ENCODE measurements around the gene PCSK5.

The PCSK5 gene

DNA sequence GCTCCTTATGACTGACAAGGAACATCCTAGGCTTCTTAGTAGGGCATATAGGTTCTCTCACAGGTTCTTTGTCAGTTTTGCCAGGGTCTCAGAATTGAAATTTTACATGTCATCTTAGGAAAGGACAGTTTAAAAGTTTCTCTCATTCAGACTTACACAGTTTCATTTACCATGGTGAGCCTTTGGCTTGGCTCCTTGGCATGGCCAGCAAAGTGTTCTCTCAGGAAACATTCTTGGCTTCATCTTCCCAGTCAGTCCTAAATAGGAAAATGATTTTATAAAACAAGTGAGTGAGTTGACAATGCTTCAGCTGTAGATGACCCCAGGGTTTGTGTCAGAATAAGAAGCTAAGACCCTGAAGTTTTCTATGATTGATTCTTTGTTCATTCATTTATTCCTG is 191.6 kb downstream of the PCSK5 start:
- DNase-seq (ENCODE audit: low spot score), result no peak

- DNase-seq (ENCODE audit: low spot score), result no peak
Observed at GRCh38 chr9:76085596-76085995, 195.1 kb downstream of the PCSK5 start.

DNA sequence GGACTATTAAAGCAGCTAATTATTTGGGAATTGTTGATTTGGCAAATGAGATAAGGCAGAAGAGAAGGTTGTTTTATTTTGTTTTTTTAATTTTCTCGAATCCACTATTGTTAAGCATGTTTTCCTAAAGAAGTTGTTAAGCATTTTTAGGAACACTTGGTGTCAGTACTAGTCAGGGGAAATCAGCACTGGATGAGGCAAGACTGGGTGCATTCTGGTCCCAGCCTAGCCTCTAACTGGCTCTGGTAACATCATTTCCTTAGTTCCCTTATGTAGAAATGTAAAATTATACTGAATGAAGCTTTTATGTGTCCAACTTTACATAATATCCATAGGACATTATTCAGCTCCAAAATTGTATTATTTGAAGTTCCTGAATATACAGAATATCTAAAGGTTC is 196.1 kb downstream of the PCSK5 start:
- DNase-seq (ENCODE audit: low spot score), result no peak

DNA sequence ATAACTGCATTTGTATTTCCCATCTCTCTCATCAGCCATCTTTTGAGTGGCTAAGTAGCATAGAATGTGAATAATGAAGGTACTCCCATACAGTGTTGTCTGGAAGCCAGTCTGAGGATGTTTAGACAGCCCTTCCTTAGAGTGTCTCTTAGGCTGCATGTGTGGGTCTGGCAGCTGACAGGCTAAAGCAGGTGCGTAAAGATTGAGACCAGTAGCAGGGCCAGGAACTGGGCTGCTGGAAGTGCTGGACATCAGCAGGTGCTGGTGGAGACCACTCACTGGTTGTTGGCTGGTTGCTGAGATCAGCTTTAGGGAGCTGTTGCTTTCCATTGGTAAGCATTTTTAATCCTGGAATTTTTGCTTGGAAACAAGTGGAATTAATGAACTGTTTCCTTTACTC is 197.5 kb downstream of the PCSK5 start:
- DNase-seq (ENCODE audit: low spot score), result no peak

GRCh38 chr9:76090330-76090729 is 199.9 kb downstream of the PCSK5 start:
- DNase-seq (ENCODE audit: low spot score), result no peak

- no peak for DNase-seq (ENCODE audit: low spot score)
Observed at GRCh38 chr9:76090909-76091308, 200.4 kb downstream of the PCSK5 start.

DNA sequence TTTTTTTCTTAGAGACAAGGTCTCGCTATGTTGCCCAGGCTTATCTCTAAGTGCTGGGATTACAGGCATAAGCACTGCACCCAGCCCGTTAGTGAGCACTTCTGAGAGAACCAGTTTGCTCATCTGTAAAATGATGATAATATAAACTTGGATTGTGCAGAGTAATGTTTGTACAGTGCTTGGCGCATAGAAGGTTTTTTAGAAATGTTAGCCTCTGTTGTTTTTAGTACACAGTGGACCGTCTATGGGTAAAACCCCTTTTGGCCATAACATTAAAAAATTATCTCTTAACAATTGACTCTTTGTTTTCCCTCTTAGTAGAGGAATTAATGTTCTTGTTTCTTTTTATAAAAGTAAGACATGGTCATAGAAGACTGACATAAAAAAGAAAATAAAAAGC is 202.1 kb downstream of the PCSK5 start:
- no peak for DNase-seq (ENCODE audit: low spot score)

GRCh38 chr9:76095585-76095984 is 205.1 kb downstream of the PCSK5 start:
- DNase-seq (ENCODE audit: low spot score), result no peak

GRCh38 chr9:76099516-76099915 is 209.0 kb downstream of the PCSK5 start:
- DNase-seq (ENCODE audit: low spot score), result no peak

DNA sequence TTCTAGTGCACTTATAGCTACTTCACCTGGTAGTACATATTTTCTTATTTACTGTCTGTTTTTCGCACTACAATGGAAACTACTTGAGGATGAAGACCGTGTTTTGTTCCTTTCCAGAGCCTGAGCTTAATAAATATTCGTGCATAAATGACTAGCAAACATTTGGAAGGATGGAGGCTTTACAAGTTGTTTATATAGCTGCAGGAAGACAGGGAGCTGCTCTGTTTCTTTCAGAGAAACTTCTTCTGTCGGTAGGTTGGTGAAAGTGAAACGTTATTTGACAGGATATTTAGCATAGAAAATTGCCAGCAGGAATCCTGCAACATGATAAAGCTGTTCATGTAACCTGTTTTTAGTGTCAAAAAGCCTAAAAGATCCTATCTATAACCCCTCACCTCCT is 210.6 kb downstream of the PCSK5 start:
- no peak for DNase-seq (ENCODE audit: low spot score)

DNA sequence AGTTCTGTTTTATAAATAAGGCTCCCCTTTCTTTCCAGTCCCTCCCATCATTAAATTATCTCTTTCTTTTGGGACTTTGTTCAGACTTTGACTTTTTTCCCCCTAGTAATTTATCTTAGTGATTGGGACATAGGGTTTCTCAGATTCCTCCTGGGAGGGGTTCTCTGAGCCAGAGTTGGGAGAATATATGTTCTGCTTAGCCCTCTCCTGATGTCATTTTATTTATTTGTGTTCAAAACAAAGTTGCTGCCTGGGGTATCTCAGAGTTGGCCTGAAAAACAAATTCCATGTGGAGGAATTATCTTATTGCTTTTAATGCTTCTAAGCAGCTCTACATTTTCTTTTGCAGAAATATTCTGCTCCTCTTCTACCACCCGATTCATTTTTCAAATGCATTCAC is 211.0 kb downstream of the PCSK5 start:
- no peak for DNase-seq (ENCODE audit: low spot score)

DNA sequence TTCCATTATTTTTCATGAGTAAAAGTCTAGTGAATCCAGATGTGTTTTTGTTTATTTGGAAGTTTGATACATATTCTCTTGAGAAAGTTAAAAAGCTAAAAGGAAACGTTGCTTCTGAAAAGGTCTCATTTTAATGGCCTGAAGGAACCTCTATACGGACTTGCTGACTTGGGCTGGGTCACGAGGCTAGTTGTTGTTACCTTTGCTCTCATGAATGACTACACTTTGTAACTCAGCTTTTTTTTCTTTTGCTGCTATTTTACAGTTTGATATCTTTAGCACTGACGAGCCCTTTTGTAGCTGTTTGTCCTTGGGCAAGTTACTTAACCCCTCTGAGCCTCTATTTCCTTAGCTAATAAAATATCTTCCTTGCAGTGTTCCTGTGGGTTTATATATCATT is 211.5 kb downstream of the PCSK5 start:
- no peak for DNase-seq (ENCODE audit: low spot score)

DNA sequence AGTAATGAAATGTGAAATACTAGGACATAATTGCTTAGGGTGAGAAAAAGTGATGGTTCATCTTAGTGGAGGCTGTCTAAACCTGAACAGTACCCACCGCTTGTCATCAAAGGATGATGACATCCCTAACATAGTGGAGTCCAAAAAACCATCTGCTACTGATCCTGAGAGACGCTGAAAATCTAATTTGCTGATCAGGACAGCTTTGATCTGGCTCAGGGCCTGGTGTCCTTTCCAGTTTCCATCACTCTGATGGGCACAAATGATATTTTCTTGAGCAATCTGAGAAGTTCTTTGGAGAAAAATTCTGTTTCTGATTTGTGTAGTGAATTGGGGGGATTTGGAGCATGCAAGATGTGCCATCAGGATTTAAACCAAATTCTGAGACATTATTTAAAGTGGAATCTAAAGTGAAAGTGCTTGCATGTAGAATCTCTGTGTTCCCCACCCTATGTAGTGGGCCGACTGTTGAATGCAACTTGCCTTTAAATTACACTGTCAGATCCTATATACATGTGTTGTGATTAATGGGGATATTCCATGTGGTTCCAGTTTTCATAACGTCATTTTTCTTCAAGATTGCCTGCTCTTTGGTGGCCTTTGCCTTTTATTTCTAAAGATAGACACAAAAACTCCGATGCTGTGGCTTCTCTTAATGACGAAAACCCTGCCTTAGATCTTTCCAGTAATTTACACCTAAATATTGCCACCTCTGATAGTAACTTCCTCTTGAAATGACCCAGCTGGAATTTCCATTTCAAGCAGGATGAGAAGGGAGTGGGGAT is 213.2 kb downstream of the PCSK5 start:
- DNase-seq (ENCODE audit: low spot score), result no peak

- no peak for DNase-seq (ENCODE audit: low spot score)
Observed at GRCh38 chr9:76107482-76107881, 217.0 kb downstream of the PCSK5 start.

DNA sequence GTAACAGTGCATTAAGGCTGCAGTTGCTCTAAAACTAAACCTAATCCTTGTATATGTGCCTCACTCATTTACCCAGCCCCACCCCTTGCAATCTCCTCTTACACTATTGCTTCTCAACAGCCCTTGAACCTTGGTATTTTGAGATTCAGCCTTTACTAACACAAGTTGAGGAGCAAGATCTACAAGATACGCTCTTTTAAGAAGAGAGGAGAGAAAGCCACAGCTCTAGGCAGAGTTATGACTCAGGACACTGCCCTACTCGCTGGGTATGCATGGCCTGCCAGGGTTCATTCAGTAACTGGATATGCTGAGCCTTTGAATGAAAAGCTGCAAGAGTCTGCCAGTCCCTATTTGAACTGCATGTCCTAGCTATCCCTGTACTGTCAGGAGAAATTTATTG is 219.5 kb downstream of the PCSK5 start:
- no peak for DNase-seq (ENCODE audit: low spot score)

GRCh38 chr9:76112151-76112550 is 221.7 kb downstream of the PCSK5 start:
- no peak for DNase-seq (ENCODE audit: low spot score)

DNA sequence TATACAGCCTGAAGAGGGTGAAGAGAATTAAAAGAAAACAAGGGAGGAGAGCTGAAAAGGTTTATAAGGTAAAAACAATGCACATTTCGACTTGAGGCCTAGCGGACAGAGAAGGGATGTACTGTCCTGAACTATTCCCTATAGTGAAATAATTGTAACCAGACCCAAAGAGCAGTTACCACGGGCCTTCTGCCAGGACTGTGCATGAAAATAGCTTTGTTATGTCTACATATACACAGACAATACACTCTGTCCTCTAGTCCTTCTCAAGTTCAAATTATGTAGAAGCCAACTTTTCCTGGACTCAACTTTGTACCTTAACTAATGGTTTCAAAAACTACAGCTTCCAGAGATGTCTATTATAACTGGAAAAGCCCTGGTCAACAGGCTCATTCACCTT is 223.7 kb downstream of the PCSK5 start:
- DNase-seq (ENCODE audit: low spot score), result no peak

DNA sequence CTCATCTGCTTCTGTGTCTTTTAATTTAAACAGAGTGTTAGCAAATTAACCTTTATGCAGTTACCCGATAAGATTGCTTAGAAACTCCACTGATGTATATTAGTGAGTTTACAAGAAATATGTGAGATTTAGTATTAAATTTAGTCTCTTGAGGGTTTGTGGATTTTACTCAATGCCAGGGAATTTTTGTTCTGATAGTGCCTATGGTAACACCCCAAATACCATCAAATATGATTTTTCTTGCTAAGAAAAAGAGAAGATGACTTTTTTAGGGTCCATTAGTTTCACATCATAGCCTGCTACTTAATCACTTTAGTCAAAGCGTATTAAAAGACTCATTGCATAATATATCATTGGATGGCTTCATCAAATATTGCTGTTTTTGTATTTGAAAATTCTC is 224.9 kb downstream of the PCSK5 start:
- DNase-seq (ENCODE audit: low spot score), result no peak

DNA sequence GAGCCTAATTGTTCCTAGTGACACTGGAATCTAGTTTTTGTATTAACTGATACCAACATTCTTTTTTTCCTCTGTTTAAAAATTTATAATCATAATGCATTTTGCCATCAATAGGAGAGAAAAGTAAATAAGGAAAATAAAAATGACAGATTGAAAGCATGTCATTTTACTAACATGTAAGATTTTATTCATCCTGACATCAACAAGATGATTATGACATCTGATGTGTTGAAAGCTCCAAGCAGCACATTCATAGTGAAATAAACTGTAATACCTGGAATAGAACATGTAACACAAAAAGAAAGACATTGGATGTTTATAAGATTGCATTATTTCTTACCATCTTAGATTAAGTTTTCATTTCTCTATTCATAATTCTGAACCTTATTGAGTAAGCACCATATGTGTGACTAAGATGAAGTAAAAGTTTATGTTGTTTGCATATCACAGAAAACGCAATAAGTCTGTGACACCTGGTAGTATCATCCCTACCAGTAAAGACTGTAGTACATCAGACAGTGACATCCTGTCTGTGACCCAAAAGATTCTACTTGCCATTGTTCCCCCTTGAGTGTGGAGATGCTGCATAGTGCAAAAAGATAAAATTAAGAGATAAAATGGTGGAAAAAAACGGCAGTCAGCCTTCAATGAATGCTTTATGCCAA is 225.6 kb downstream of the PCSK5 start:
- no peak for DNase-seq (ENCODE audit: low spot score)

- DNase-seq (ENCODE audit: low spot score), result no peak
Observed at GRCh38 chr9:76116913-76117312, 226.4 kb downstream of the PCSK5 start.

GRCh38 chr9:76127637-76128036 is 237.2 kb downstream of the PCSK5 start:
- no peak for DNase-seq (ENCODE audit: low spot score)

DNA sequence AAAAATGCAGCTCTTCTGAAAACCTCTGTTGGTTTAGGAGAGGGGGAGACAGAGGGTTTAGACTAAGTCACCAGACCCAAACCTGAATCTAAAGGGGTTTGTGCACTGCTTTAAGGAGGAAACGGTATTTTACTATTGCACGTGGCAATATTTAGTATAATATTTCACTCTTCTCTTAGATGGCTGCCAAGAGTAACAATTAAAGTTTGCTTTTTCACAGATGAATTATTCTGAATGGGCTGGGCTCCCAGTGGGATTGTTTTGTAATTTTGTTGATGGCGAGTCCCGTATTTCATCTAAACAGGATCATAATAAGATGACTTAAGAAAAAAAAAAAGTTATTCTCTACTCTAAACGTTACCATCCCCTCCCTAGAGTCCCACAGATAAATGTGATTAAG is 245.4 kb downstream of the PCSK5 start:
- no peak for DNase-seq (ENCODE audit: low spot score)

DNA sequence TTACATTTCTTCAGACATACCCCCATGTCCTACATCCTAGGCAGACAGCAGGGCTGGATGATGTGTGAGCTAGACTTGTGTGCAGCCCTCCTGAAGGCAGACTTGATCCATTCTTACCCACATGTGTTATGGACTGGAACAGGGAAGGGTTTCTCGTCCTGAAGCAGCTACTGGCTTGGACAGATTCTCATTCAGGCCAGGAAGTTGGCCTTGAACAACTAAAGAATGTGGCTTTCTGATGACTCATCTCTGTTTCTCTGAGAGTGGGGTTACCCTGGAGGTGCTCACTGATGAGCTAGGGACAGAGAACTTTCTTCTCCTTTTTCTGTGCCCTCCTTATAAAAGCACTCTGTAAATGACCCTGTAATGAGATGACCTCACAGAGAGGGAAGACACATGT is 246.5 kb downstream of the PCSK5 start:
- no peak for DNase-seq (ENCODE audit: low spot score)

- DNase-seq (ENCODE audit: low spot score), result no peak
Observed at GRCh38 chr9:76137931-76138330, 247.5 kb downstream of the PCSK5 start.
